K562 (cell line): ENCODE results near the gene SLC33A1. TPM values are rescaled to one million over a fixed set of nuclear protein-coding genes. Genes with fewer than 3 reads are reported as not detected.

ENCODE experiments used
- ETV1 ChIP-seq: fragments of 450-650 bp; conservative IDR thresholded peaks from 2 replicates; pipeline ENCODE4 v1.6.1; 2016; ENCODE audit warnings: missing genetic modification characterization, control low read depth, low read depth, missing compliant biosample characterization
- HCFC1 ChIP-seq: IDR thresholded peaks from 2 replicates; pipeline ENCODE4 v1.6.1; 2012; ENCODE audit warnings: low read depth, low read length, improper control_type of control experiment
- IRF9 ChIP-seq: fragments of 450-650 bp; IDR thresholded peaks from 2 replicates; pipeline ENCODE4 v1.6.1; 2016; ENCODE audit warnings: missing biosample characterization, missing genetic modification characterization
- RBM22 ChIP-seq: fragments of 200-400 bp; formaldehyde crosslinking; IDR thresholded peaks from 2 replicates; pipeline ENCODE4 v1.6.1; 2018; ENCODE audit warnings: low read length, low read depth; ENCODE audit not compliant: poor library complexity, severe bottlenecking
- SRF ChIP-seq, 2 experiments: fragments of 250-450, 450-650 bp in 1 of 2; sonication (Bioruptor Pico) in 1 of 2; sonication (generic) in 1 of 2; formaldehyde crosslinking; IDR thresholded peaks; 2 replicates each; pipeline versions ENCODE4 v1.5.0 to v1.5.1; 2020 to 2022; ENCODE audit warnings: mild to moderate bottlenecking in 1 of 2, missing genetic modification reagents in 1 of 2
- SRSF9 ChIP-seq: fragments of 200-400 bp; formaldehyde crosslinking; IDR thresholded peaks from 2 replicates; pipeline ENCODE4 v1.6.1; 2017; ENCODE audit warnings: low read depth, low read length, borderline replicate concordance
- TCFL5 ChIP-seq: fragments of 250-450 bp; sonication (Bioruptor Pico); conservative IDR thresholded peaks from 2 replicates; pipeline ENCODE4 v1.6.1; 2021; ENCODE audit warnings: mild to moderate bottlenecking, moderate library complexity, matching md5 sums
- ZC3H4 ChIP-seq: sonication (generic); formaldehyde crosslinking; IDR thresholded peaks from 2 replicates; pipeline ENCODE4 v1.9.0; 2021; ENCODE audit warnings: missing genetic modification reagents, borderline replicate concordance
- ZNF407 ChIP-seq: fragments of 450-650 bp; IDR thresholded peaks from 2 replicates; pipeline ENCODE4 v1.6.1; 2016; ENCODE audit warnings: low read depth
- ZNF561 ChIP-seq: fragments of 450-650 bp; formaldehyde crosslinking; conservative IDR thresholded peaks from 2 replicates; pipeline ENCODE4 v1.4.0; 2020; ENCODE audit warnings: mild to moderate bottlenecking, moderate library complexity
- polyA plus RNA-seq, 8 experiments: library from polyadenylated mRNA; depleted of rRNA in 4 of 8; stranded (reverse) in 5 of 8; unstranded in 3 of 8; fragments of >200 nt; fragmentation: Nextera tagmentation in 2 of 8; fragmentation: Illumina TruSeq in 1 of 8; extraction: Ambion mirVana in 2 of 8; extraction: Trizol in 1 of 8; gene quantifications; 2 replicates each; pipeline versions ENCODE4 v1.2.1 to v1.2.3, GENCODE V29; 2011 to 2014; ENCODE audit warnings: inconsistent platforms in 1 of 8, missing spikeins in 1 of 8
- total RNA-seq, 7 experiments: library from RNA; depleted of rRNA in 6 of 7; stranded (reverse); fragments of >200 nt in 6 of 7; fragmentation: Illumina TruSeq in 2 of 7; extraction: Trizol in 2 of 7; gene quantifications; 2 replicates each; pipeline versions ENCODE4 v1.2.1 to v1.2.3, GENCODE V29; 2011 to 2021; ENCODE audit warnings: low replicate concordance in 1 of 7
- TF ChIP-seq, protein P1 (sequence below): IDR thresholded peaks from 2 replicates; pipeline ENCODE4 v1.6.1; 2011; ENCODE audit warnings: borderline replicate concordance, low read depth, mild to moderate bottlenecking, moderate library complexity, low read length; ENCODE audit not compliant: insufficient read depth, poor library complexity, severe bottlenecking
- TF ChIP-seq, protein P2 (sequence below): sonication (generic); formaldehyde crosslinking; IDR thresholded peaks from 2 replicates; pipeline ENCODE4 v1.8.1; 2023; ENCODE audit warnings: mild to moderate bottlenecking, missing genetic modification reagents

SLC33A1 gene
- total and polyA plus RNA-seq, 9 of the 15 experiments (the other 6 are each of a cell fraction or from before 2014, with no cell fraction given) = 6.2 to 26.8 (median 19.6) TPM

DNA sequence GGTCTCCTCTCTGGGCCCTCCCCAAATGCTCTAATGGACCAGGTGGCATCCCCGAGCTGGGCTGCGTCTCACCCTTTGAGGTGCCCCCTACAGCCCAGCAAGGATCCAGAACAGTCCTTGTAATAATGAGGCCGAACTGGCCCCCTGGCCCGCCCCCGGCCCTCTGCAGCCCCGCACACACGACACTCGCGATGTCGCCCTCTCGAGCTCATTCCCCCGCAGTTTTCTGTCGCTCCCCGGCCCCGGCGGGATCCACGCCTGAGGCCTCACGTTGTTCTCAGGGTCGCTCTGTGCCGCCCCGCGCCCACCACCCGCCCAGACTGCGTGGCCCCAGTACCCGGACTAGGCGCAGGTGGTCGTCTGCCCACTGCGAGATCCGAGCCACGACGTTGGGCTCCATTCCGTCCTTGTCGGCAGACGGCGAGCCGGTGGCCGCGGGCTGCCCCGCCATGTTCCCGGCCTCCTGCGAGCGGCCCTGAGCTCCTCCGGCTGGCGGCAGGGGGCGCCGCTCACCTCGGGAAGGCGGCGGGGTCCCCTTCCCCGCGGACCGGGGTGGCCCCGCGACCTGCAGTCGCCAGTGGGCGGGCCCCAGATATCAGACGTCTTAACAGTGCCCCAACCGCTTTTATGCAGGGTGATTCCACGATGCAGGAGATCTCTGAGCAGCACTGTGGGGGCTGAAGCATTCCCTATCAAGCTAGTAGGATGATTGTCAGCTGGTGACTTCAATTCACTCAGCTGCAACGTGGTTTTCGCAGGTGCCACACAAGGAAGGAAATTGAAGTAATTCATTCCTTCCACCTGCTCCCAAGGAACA, 48.2 kb downstream of the SLC33A1 start, which contains the start of gene C3orf33 (continued):
- TF ChIP-seq, protein P1, sequence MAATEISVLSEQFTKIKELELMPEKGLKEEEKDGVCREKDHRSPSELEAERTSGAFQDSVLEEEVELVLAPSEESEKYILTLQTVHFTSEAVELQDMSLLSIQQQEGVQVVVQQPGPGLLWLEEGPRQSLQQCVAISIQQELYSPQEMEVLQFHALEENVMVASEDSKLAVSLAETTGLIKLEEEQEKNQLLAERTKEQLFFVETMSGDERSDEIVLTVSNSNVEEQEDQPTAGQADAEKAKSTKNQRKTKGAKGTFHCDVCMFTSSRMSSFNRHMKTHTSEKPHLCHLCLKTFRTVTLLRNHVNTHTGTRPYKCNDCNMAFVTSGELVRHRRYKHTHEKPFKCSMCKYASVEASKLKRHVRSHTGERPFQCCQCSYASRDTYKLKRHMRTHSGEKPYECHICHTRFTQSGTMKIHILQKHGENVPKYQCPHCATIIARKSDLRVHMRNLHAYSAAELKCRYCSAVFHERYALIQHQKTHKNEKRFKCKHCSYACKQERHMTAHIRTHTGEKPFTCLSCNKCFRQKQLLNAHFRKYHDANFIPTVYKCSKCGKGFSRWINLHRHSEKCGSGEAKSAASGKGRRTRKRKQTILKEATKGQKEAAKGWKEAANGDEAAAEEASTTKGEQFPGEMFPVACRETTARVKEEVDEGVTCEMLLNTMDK = peak; percentile 96
- TF ChIP-seq ZNF407 (no peak), ETV1 (tag) (no peak), SRF (CRISPR knock-in tag; IDR thresholded peaks at IDR 0.05) (0 out of 4 replicates have a peak, but pooled peaks of 1 of the 2 experiments have one; percentile 27), RBM22 (no peak), TCFL5 (CRISPR knock-in tag) (no peak), IRF9 (tag) (no peak), HCFC1 (peak; percentile 49; the same call in 1 of the 2 replicates), SRSF9 (no peak), ZNF561 (CRISPR knock-in tag) (no peak), ZC3H4 (CRISPR knock-in tag) (no peak)
- TF ChIP-seq, protein P2, sequence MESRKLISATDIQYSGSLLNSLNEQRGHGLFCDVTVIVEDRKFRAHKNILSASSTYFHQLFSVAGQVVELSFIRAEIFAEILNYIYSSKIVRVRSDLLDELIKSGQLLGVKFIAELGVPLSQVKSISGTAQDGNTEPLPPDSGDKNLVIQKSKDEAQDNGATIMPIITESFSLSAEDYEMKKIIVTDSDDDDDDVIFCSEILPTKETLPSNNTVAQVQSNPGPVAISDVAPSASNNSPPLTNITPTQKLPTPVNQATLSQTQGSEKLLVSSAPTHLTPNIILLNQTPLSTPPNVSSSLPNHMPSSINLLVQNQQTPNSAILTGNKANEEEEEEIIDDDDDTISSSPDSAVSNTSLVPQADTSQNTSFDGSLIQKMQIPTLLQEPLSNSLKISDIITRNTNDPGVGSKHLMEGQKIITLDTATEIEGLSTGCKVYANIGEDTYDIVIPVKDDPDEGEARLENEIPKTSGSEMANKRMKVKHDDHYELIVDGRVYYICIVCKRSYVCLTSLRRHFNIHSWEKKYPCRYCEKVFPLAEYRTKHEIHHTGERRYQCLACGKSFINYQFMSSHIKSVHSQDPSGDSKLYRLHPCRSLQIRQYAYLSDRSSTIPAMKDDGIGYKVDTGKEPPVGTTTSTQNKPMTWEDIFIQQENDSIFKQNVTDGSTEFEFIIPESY = peak; percentile 84
